OCI-LY3 (cell line): ENCODE measurements around the gene FOXB2.

ENCODE experiments used
- EZH2phosphoT487 ChIP-seq: fragments of 200-600 bp; shearing (Covaris generic); IDR thresholded peaks from 2 replicates; pipeline ENCODE4 v1.6.1; 2018; ENCODE audit warnings: antibody characterized with exemption, mixed run types, low read depth
- TF ChIP-seq, protein P1 (sequence below): fragments of 200-600, 300-600 bp; sonication (generic); IDR thresholded peaks from 2 replicates; pipeline ENCODE4 v1.5.1; 2014; ENCODE audit warnings: antibody characterized with exemption, low read length, low read depth

DNA sequence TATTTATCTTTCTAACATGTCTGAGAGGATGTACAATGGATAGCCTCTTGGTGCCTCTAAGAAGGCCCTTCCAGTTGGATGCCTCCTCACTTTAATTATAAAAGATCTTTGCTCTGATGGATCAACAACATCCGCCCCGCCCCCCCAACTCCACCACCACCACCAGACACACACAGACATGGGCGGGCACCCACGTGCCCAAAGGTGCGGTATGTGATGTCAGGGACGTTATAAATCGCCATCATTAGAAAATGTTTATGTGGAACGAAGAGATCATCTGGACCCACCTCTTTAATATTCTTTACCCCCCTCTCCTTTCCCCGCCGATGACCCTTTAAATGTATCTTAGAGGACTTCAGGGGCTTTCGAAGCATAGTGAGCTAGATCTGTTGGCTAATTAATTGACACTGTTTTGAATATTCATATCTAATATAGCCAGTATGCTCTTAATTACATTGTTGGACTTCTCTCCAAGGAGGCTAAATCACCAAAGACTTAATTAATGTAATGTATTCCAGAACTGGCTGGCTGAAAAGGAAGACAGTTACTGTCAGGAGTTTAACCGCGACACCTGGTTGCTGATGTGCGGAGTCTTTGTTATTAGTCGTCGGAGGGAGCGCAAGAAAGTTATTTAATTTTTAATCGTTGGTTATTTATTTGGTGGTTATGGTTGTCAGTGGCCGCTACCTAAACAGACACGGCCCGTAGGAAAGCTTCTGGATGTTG is 6.1 kb upstream of the FOXB2 start:
- TF ChIP-seq, protein P1, sequence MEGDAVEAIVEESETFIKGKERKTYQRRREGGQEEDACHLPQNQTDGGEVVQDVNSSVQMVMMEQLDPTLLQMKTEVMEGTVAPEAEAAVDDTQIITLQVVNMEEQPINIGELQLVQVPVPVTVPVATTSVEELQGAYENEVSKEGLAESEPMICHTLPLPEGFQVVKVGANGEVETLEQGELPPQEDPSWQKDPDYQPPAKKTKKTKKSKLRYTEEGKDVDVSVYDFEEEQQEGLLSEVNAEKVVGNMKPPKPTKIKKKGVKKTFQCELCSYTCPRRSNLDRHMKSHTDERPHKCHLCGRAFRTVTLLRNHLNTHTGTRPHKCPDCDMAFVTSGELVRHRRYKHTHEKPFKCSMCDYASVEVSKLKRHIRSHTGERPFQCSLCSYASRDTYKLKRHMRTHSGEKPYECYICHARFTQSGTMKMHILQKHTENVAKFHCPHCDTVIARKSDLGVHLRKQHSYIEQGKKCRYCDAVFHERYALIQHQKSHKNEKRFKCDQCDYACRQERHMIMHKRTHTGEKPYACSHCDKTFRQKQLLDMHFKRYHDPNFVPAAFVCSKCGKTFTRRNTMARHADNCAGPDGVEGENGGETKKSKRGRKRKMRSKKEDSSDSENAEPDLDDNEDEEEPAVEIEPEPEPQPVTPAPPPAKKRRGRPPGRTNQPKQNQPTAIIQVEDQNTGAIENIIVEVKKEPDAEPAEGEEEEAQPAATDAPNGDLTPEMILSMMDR = no peak
- TF ChIP-seq EZH2phosphoT487 = no peak
